IPS-15b (cell line): ENCODE data around the gene EFCAB12.

Source experiments
- H3K27me3 ChIP-seq: one replicate; pipeline ENCODE4 v1.6.1; 2013; ENCODE audit warnings: low read length; ENCODE audit not compliant: control insufficient read depth, insufficient read depth
- H3K36me3 ChIP-seq: one replicate; pipeline ENCODE4 v1.6.1; 2013; ENCODE audit warnings: low read length; ENCODE audit not compliant: control insufficient read depth, insufficient read depth
- H3K4me1 ChIP-seq: one replicate; pipeline ENCODE4 v1.6.1; 2013; ENCODE audit warnings: mild to moderate bottlenecking, low read length; ENCODE audit not compliant: control insufficient read depth, insufficient read depth
- H3K4me3 ChIP-seq: one replicate; pipeline ENCODE4 v1.5.1; 2013; ENCODE audit warnings: low read depth, low read length
- H3K9ac ChIP-seq: one replicate; pipeline ENCODE4 v1.6.1; 2013; ENCODE audit warnings: low read depth, mild to moderate bottlenecking, low read length
- H3K9me3 ChIP-seq: one replicate; pipeline ENCODE4 v1.6.1; 2013; ENCODE audit warnings: mild to moderate bottlenecking, low read length; ENCODE audit not compliant: control insufficient read depth, insufficient read depth

The EFCAB12 gene

DNA sequence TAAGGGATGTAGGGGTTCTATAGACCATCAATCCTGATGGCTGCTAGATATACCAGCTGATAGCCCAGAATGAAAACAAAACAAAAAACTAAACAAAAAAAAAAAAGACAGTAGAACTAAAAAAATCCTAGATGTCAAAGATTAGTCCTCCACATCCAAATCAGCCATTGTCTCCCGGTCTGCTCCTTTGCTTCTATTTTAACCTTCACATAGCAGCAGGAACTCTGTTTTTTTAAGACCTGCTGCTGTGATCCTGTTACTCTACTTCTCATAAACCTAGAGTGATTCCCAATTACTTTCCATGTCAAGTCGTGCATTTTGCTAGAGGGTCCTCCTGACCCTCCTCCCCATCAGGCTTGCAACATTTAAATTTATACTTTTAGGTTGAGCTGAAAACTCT is 14.1 kb upstream of the EFCAB12 start:
- H3K4me1 ChIP-seq, result peaks cover 7% of the 10 kb centered on the region
- H3K27me3 ChIP-seq, result no peaks in the 10 kb centered on the region
- H3K9me3 ChIP-seq, result no peaks in the 10 kb centered on the region
- H3K36me3 ChIP-seq, result peaks cover 5% of the 10 kb centered on the region
- no peak overlapping the region for H3K4me3 ChIP-seq
- H3K9ac ChIP-seq, result no peak overlapping the region

- Histone ChIP-seq H3K4me3 (no peak overlapping the region), H3K9me3 (no peaks in the 10 kb centered on the region), H3K36me3 (peaks cover 6% of the 10 kb centered on the region), H3K27me3 (no peaks in the 10 kb centered on the region), H3K4me1 (peaks cover 2% of the 10 kb centered on the region), H3K9ac (no peak overlapping the region)
Measured at GRCh38 chr3:129441782-129442181, 13.3 kb upstream of the EFCAB12 start.

DNA sequence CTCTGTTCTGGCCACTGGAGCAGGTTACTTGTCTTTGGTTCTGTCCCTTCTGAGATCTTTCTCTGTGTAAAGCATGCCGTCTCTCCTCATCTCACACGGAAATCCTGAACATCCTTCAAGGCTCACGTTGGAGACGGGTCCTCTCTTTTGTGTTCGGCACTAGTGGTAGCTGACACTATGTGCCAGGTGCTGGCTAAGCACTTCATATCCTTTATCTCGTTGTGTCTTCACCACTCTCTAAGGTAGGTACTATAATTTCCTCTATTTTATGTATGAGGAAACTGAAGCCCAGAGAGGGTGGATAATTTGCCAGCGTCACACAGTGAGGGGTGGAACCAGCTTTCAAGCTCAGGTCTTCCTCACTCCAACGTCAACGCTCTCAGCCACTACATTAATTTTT is 12.8 kb upstream of the EFCAB12 start:
- no peaks in the 10 kb centered on the region for H3K9me3 ChIP-seq
- H3K27me3 ChIP-seq, result no peaks in the 10 kb centered on the region
- H3K36me3 ChIP-seq, result peaks cover 6% of the 10 kb centered on the region
- H3K4me3 ChIP-seq, result peak overlapping the region; percentile 85
- H3K4me1 ChIP-seq, result no peaks in the 10 kb centered on the region
- no peak overlapping the region for H3K9ac ChIP-seq

DNA sequence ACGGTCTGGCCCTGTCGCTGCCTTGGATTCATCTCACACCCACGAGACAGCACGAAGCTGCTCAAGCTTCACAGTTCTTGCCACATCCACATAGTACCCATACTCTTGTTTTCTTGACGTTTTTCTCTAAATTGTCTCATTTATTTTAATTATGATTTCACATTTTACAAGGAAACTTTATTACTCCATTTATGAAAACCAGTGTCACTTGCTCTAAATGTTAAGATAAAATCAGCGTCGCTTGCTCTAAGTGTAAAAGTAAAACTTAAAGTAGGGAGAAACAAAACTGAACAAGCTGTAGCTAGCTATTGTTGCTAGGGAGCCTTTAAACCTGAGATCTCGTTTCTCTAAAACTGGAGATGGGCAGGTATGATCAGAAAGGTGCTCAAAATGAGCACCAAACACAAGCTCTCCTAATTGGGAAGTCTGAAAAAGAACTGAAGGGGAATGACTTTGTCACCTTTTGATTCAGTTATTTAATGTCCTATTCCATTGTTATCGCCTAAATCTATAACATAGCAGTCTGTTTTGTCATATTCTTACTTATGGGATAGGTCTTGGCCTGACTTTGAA is 12.3 kb upstream of the EFCAB12 start:
- H3K4me1 ChIP-seq, result no peaks in the 10 kb centered on the region
- peak overlapping the region; percentile 85 for H3K4me3 ChIP-seq
- H3K36me3 ChIP-seq, result peaks cover 11% of the 10 kb centered on the region
- no peaks in the 10 kb centered on the region for H3K9me3 ChIP-seq
- peak overlapping the region; percentile 74 for H3K9ac ChIP-seq
- H3K27me3 ChIP-seq, result no peaks in the 10 kb centered on the region

GRCh38 chr3:129439817-129440617 is 11.6 kb upstream of the EFCAB12 start, which contains the start of the genes IFT122 and MBD4:
IFT122 (plus strand) TSS chr3:129440224; CDS start chr3:129440331, 107 bp downstream.
MBD4 (minus strand) TSS chr3:129439948; CDS start chr3:129439833, 115 bp downstream.
- Histone ChIP-seq H3K9ac (peak within 1 kb of the TSS; percentile 95), H3K4me1 (no peaks in the 10 kb centered on the region), H3K36me3 (peaks cover 11% of the 10 kb centered on the region), H3K4me3 (peak within 1 kb of the TSS; percentile 98), H3K27me3 (no peaks in the 10 kb centered on the region), H3K9me3 (no peaks in the 10 kb centered on the region)

GRCh38 chr3:129439226-129439816 is 10.9 kb upstream of the EFCAB12 start:
- Histone ChIP-seq H3K9ac (peak overlapping the region; percentile 95), H3K9me3 (no peaks in the 10 kb centered on the region), H3K36me3 (peaks cover 11% of the 10 kb centered on the region), H3K4me3 (peak overlapping the region; percentile 98), H3K27me3 (no peaks in the 10 kb centered on the region), H3K4me1 (no peaks in the 10 kb centered on the region)

DNA sequence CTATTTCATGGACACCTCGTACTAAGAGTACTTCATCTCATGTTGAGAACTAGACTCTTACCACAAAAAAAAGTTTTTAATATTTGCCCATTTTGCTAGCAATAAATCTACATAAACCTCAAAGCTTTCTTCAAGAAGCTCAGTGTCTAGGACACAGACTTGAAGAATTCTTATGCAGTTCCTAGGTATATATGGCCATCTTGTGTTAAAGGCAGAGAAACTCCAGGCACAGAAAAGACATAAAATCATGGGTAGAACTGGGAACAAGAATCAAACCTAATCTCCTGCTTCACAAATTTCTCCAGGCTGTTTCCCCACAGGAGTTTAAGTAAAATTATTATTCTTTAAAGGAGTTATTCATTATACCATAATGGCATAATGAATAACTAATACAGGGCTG is 6.9 kb upstream of the EFCAB12 start:
- H3K36me3 ChIP-seq, result peaks cover 31% of the 10 kb centered on the region
- H3K27me3 ChIP-seq, result no peaks in the 10 kb centered on the region
- H3K9ac ChIP-seq, result no peak overlapping the region
- no peaks in the 10 kb centered on the region for H3K4me1 ChIP-seq
- no peaks in the 10 kb centered on the region for H3K9me3 ChIP-seq
- H3K4me3 ChIP-seq, result no peak overlapping the region

DNA sequence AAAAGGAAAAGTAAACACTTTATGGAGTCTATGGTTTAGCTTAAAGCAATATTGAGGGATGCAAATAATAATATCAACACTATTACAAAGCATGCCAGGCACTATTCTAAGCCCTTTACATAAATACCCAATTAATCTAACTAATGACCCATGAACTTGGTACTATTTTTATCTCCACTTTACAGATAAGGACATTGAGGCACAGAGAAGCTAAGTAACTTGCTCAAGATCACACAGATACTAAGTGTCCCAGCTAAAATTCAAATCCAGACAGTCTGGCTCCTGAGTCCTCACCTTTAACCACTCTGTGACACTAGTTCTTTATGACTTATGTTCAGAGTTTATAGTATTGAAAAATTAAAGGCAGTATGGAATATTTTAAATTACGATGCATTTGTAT is 5.7 kb upstream of the EFCAB12 start:
- H3K36me3 ChIP-seq, result peaks cover 29% of the 10 kb centered on the region
- no peaks in the 10 kb centered on the region for H3K27me3 ChIP-seq
- H3K9me3 ChIP-seq, result no peaks in the 10 kb centered on the region
- peaks cover 8% of the 10 kb centered on the region for H3K4me1 ChIP-seq
- H3K4me3 ChIP-seq, result no peak overlapping the region
- H3K9ac ChIP-seq, result no peak overlapping the region

GRCh38 chr3:129433565-129433964 is 5.1 kb upstream of the EFCAB12 start:
- Histone ChIP-seq H3K9me3 (no peaks in the 10 kb centered on the region), H3K36me3 (peaks cover 29% of the 10 kb centered on the region), H3K4me1 (peaks cover 13% of the 10 kb centered on the region), H3K4me3 (no peak overlapping the region), H3K9ac (no peak overlapping the region), H3K27me3 (no peaks in the 10 kb centered on the region)

DNA sequence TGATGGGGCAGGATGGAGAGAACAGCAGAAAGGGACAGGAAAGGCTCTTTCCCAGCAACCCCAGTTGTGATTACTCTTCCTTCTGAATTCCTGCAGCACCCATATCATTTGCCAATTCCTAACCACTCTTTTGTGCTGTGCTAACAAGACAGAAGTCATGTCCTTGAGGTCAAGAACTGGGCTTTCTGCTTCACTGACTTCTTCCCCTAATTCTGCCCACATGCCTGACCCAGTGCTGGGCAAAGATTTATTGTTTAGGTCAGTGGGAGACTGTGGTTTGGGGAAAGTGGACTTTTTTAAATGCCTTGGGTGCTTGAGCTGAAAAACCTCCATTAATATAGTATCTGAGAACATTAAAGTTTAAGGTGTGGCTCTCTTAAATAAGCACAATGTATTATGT is 4.2 kb upstream of the EFCAB12 start:
- no peak overlapping the region for H3K9ac ChIP-seq
- peaks cover 7% of the 10 kb centered on the region for H3K27me3 ChIP-seq
- no peaks in the 10 kb centered on the region for H3K9me3 ChIP-seq
- H3K4me1 ChIP-seq, result peaks cover 16% of the 10 kb centered on the region
- H3K36me3 ChIP-seq, result peaks cover 28% of the 10 kb centered on the region
- H3K4me3 ChIP-seq, result no peak overlapping the region

- H3K4me3 ChIP-seq, result no peak overlapping the region
- peaks cover 13% of the 10 kb centered on the region for H3K27me3 ChIP-seq
- H3K9ac ChIP-seq, result no peak overlapping the region
- no peaks in the 10 kb centered on the region for H3K9me3 ChIP-seq
- H3K36me3 ChIP-seq, result peaks cover 25% of the 10 kb centered on the region
- H3K4me1 ChIP-seq, result peaks cover 16% of the 10 kb centered on the region
Measured at GRCh38 chr3:129432036-129432435, 3.6 kb upstream of the EFCAB12 start.

GRCh38 chr3:129429602-129430001 is 1.2 kb upstream of the EFCAB12 start:
- Histone ChIP-seq H3K9me3 (no peaks in the 10 kb centered on the region), H3K36me3 (peaks cover 21% of the 10 kb centered on the region), H3K9ac (no peak overlapping the region), H3K27me3 (peaks cover 13% of the 10 kb centered on the region), H3K4me3 (no peak overlapping the region), H3K4me1 (peaks cover 25% of the 10 kb centered on the region)
